Prostate gland (tissue), 2 donors: ENCODE measurements around the gene TPH2.

Experiments used
- POLR2A ChIP-seq: fragments of 450-650 bp; IDR thresholded peaks from one replicate; pipeline ENCODE4 v1.6.1; 2016; ENCODE audit warnings: antibody characterized with exemption, mild to moderate bottlenecking
- TF ChIP-seq, protein P1 (sequence below), 4 experiments: fragments of 200-600 bp in 2 of 4; fragments of 450-650 bp in 2 of 4; sonication (generic) in 2 of 4; IDR thresholded peaks; 1 replicate in 3 of 4; 2 replicates in 1 of 4; pipeline ENCODE4 v1.5.1; 2016 to 2019; ENCODE audit warnings: antibody characterized with exemption in 4 of 4, mild to moderate bottlenecking in 2 of 4, moderate library complexity in 2 of 4

DNA sequence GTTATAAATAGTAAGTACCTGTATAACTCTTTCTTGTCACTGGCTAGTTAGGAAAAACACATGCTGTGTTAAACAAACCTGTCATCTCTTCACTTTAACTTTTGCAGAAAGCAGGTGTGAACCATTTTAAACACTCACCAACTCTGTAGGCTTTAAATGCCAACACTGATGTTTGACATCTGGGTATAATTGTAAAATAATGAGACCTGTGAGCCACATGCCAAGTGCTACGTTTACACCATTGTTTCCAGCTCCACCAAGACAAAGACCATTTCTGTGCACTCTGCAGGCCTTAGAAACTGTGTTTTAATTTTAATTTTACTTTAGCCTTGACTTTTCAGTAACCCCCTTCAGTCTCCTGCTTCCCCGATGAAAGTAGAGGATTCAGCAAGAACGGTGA lies 11.0 kb downstream of the TPH2 start:
- TF ChIP-seq POLR2A = no peak
- TF ChIP-seq, protein P1, sequence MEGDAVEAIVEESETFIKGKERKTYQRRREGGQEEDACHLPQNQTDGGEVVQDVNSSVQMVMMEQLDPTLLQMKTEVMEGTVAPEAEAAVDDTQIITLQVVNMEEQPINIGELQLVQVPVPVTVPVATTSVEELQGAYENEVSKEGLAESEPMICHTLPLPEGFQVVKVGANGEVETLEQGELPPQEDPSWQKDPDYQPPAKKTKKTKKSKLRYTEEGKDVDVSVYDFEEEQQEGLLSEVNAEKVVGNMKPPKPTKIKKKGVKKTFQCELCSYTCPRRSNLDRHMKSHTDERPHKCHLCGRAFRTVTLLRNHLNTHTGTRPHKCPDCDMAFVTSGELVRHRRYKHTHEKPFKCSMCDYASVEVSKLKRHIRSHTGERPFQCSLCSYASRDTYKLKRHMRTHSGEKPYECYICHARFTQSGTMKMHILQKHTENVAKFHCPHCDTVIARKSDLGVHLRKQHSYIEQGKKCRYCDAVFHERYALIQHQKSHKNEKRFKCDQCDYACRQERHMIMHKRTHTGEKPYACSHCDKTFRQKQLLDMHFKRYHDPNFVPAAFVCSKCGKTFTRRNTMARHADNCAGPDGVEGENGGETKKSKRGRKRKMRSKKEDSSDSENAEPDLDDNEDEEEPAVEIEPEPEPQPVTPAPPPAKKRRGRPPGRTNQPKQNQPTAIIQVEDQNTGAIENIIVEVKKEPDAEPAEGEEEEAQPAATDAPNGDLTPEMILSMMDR (IDR thresholded peaks at IDR 0.05) = no peak
